SH-SY5Y (cell line): Measurements from ENCODE around the gene OR52E4.

Experiments
- GATA2 ChIP-seq: IDR thresholded peaks from 2 replicates; pipeline ENCODE4 v1.6.1; 2011; ENCODE audit warnings: mild to moderate bottlenecking, low read depth, low read length
- GATA3 ChIP-seq: IDR thresholded peaks from 2 replicates; pipeline ENCODE4 v1.6.1; 2011; ENCODE audit warnings: low read depth, mild to moderate bottlenecking, low read length, moderate library complexity

DNA sequence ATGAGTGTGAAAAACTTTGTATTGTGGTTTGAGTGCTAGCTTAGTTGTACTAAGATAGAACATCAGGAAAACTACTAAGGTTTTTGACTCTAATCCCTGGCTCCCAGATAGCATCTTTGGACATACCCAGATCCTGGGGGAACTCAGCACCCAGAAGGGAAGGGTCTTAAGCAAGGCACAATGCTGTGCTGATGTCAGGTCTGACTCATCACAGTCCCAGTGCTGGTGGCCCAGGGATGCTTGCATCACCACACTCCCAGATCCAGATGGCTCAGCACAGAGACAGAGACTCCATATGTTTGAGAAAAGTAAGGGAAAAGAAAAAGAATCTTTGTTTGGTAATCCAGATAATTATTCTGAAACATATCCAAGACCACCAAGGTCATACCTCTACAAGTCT, 43.4 kb downstream of the OR52E4 start:
- TF ChIP-seq GATA2 (no peak), GATA3 (no peak)
